ENCODE measurements around the gene ANKS1B. TPM values are rescaled to one million over a fixed set of nuclear protein-coding genes. Genes with fewer than 3 reads are reported as not detected.

The ANKS1B gene
- total and polyA plus RNA-seq, 10 of the 15 experiments (the other 5 are each of a cell fraction or from before 2014, with no cell fraction given): 0.16 to 1.3 (median 0.82) TPM; not detected in 7

- H3K27ac ChIP-seq (ENCODE audit: control insufficient read depth, insufficient read depth): no peak overlapping the region
- DNase-seq (ENCODE audit: low read depth, low spot score) (no peak), FAIRE-seq (no peak), ATAC-seq (peak; percentile 35; the same call in 2 of the 3 replicates)
- TF ChIP-seq NR2C2 (IDR thresholded peaks at IDR 0.05; ENCODE audit: borderline replicate concordance, control insufficient read depth, insufficient read length, low read depth): no peak
- TF ChIP-seq RB1 (IDR thresholded peaks at IDR 0.05; ENCODE audit: borderline replicate concordance): no peak
- TF ChIP-seq MEF2B (IDR thresholded peaks at IDR 0.05; ENCODE audit: partially characterized antibody, poor library complexity, severe bottlenecking): no peak
- TF ChIP-seq RAD21 (IDR thresholded peaks at IDR 0.05; ENCODE audit: insufficient read depth, low read depth, low read length): no peak
- no peak for TF ChIP-seq MTA2 (IDR thresholded peaks at IDR 0.05; ENCODE audit: low read depth)
- TF ChIP-seq RUNX3 (IDR thresholded peaks at IDR 0.05; ENCODE audit: low read length): 0 out of 2 replicates have a peak, but pooled peaks have one; percentile 7
- TF ChIP-seq TCF7 (IDR thresholded peaks at IDR 0.05; ENCODE audit: borderline replicate concordance): no peak
- SMC1A ChIA-PET (ENCODE audit: uncharacterized antibody, unreplicated experiment): no interaction called here
- no peaks in the 10 kb centered on the region for H3K27me3 ChIP-seq (replicated peaks in 1 of 2; ENCODE audit: control insufficient read depth in 2 of 2, insufficient read depth in 2 of 2, low read length in 1 of 2)
- no peak overlapping the region for H3K4me3 ChIP-seq
- RAD21 ChIA-PET (ENCODE audit: unreplicated experiment): no interaction called here
- CTCF ChIA-PET: no interaction called here
- in situ Hi-C loops (cut with MboI) (no loop called here), intact Hi-C loops (cut with micrococcal nuclease; ENCODE audit: unreplicated experiment) (no loop called here)
- H3K9ac ChIP-seq (ENCODE audit: control insufficient read depth, insufficient read depth, low read length): no peak overlapping the region
- WGBS (ENCODE audit: insufficient coverage, insufficient replicate concordance, low lambda C conversion rate, missing lambda C conversion rate): 21% methylated on average over 4 of the region's 4 CpGs
- no peaks in the 10 kb centered on the region for H3K9me3 ChIP-seq (replicated peaks; ENCODE audit: control insufficient read depth, insufficient read depth, low read length)
- POLR2A ChIA-PET: no interaction called here
- no peaks in the 10 kb centered on the region for H3K36me3 ChIP-seq (ENCODE audit: control insufficient read depth in 2 of 2, insufficient read depth in 2 of 2, low read length in 1 of 2)
- H3K4me1 ChIP-seq (ENCODE audit: control insufficient read depth, insufficient read depth, low read length): peaks cover 3% of the 10 kb centered on the region
- no TSS peak for BruUV-seq (replicated peaks)
- H3K4me2 ChIP-seq (ENCODE audit: control insufficient read depth, insufficient read depth): no peak overlapping the region
- H3K79me2 ChIP-seq (ENCODE audit: control insufficient read depth, insufficient read depth, low read length): no peaks in the 10 kb centered on the region
- H2AFZ ChIP-seq (ENCODE audit: control insufficient read depth, low read depth, low read length): no peak overlapping the region; the same call in 1 of the 2 replicates
- H4K20me1 ChIP-seq (ENCODE audit: control insufficient read depth, insufficient read depth): no peaks in the 10 kb centered on the region
Observed at GRCh38 chr12:99455350-99456035, 529.2 kb downstream of the ANKS1B start.
